ENCODE measurements around the gene TYROBP.
"Not testable (repeated sequence)": the region's sequence is repeated elsewhere in the genome, so short reads cannot be mapped to it uniquely, and the experiment has no call there.

The TYROBP gene

DNA sequence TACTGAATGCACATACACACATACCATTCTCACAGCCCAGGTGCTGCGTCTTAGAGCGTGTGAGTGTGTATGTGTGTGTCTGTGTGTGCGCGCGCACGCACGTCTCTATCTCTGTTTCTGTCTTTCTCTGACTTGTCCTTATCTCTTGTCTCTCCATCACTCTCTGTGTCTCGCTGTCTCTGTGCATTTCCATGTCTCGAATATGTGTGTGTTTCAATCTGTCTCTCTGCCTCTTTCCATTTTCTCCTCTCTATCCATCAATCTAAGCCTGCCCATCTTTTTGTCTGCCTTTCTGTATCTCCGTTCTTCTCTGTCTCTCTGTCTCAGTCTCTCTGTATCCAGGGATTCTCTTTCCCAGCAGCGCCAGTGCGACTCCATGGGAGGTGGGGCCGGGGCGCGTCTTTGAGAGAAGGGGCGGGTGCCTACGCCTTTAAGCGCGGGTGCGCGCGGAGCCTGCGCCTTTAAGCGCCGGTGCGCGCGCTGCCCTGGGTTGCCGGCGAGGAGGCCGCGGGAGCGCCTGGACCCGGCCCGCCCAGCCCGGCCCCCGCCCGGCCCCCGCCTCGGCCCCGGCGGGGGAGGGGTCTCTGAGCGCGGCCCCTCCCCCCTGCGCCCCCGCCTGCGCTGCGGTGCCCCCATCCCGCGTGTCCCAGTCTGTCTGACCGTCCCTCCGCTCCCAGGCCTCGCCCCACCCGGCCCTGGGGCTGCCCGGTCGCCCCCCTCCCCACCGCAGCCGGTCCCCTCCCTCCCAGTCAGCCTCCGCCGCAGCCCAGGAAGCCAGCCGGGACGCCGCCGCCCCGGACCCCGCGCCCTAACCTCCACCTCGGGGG is 28.0 kb upstream of the TYROBP start, which contains the start of gene LRFN3:
Gene LRFN3, plus strand, starts transcription at position 464 of the 827 bp plus-strand sequence. CDS start 3,052 bp downstream, outside the sequence.
- peak; percentile 63 for DNase-seq
- in situ Hi-C loops (cut with HindIII; ENCODE audit: low pct_ligation_motif_present, low pct_unique_long_range_greater_than_20kb, low sequenced_read_pairs), result no loop called here

DNA sequence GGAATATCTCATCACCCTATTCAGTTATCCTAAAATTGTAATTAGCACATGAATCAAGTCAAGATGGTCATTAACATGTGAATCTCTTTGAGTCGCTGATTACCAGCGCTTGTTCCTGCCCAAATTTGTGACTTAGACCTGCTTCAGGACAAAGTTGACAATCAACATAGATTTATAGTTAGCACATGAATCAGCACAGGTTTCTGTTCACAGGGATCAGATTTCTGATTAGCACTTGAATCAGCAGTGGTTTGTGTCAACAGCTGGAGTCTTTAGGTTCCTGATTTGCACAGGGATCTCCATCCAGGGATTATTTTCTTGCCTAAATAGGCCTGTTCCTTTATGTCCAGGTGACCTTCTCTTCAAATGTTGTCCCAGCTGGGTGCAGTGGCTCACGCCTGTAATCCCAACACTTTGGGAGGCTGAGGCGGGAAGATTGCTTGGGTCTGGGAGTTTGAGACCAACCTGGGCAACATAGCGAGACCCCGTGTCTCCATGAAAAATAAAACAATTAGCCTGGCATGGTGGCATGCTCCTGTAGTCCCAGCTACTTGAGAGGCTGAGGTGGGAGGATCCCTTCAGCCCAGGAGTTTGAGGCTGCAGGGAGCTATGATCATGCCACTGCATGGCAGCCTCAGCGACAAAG is 24.3 kb upstream of the TYROBP start:
- DNase-seq, result no peak
- in situ Hi-C loops (cut with HindIII; ENCODE audit: low pct_ligation_motif_present, low pct_unique_long_range_greater_than_20kb, low sequenced_read_pairs), result no loop called here

DNA sequence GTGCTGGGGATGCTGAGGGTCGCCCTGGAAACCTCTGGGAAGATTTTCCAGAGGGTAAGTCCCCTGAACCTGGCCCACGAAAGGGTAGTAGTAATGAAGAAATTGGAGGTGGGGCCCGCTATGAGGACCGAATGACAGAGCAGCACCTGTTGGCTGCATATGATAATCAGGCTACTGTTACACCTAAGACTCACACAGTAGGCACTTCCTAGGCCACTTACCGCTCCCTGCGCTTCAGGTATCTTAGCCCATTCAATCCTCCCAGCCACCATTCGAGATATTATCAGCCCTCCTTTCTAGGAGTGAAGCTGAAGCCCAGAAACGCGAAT is 23.7 kb upstream of the TYROBP start:
- no peak for DNase-seq
- in situ Hi-C loops (cut with HindIII; ENCODE audit: low pct_ligation_motif_present, low pct_unique_long_range_greater_than_20kb, low sequenced_read_pairs), result no loop called here

DNA sequence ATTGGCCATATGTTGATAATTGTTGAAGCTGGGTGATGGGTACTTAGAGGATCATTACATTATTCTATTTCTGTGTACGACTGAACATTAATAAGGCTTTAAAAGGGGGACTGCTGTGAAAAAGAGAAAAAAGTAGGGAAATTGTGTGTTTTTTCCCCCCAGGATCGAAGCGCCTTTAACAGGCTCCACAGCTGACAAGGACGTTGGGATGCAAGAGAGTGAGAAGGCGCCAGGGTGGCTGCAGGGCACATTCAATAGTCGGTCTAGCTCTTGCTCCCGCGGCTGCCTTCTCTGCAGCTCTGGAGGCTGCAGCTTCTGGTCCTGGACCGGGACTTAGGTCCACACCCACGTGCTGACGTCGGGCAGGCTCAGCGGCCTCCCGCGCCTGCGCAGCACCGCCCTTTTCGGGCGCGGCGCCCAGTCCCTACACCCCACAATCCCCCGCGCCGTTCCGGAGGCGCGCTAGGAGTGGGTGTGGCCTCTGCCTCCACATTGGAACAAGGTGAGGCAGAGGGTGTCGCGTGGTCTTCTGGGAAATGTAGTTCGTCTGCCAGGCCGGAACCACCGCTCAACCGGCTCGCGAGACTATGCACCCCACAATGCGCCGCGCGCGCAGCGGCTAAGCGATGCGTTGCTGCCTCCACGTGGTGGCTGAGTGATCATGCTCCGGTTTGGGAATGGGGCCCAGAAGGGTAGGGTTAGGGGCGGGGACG is 23.2 kb upstream of the TYROBP start:
- peak; percentile 98 for DNase-seq
- in situ Hi-C loops (cut with HindIII; ENCODE audit: low pct_ligation_motif_present, low pct_unique_long_range_greater_than_20kb, low sequenced_read_pairs), result no loop called here

DNA sequence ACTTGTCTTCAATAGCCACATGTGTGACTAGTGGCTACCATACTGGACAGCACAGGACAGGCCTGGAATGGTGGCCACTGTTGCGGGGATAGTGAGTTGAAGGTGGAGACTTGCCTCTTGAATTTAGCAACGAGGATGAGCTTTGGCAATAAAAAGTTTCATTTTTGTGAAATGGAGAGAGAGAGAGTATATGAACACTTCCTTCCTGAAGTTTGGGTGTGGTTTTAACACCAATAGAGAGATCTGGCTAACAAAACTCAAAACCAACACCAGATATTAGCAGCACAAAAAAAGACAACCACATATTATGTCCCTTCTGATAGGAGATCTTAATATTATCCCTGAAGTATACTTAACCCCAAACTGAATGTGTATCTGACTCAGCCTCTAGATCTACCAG is 21.8 kb upstream of the TYROBP start:
- in situ Hi-C loops (cut with HindIII; ENCODE audit: low pct_ligation_motif_present, low pct_unique_long_range_greater_than_20kb, low sequenced_read_pairs), result no loop called here
- DNase-seq, result no peak

DNA sequence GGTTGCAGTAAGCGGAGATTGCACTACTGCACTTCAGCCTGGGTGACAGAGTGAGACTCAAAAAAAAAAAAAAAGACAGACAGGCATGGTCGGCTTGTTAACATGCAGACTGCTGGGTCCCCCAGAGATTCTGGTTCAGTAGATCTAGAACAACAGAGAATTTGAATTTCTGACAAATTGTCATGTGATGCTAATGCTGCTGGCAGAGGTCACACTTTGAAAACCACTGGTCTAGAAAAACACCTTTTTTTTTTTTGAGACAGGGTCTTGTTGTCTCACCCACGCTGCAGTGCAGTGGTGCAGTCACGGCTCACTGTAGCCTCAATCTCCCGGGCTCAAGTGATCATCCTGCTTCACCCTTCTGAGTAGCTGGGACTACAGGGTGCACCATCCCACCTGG is 20.4 kb upstream of the TYROBP start:
- in situ Hi-C loops (cut with HindIII; ENCODE audit: low pct_ligation_motif_present, low pct_unique_long_range_greater_than_20kb, low sequenced_read_pairs), result no loop called here
- no peak for DNase-seq

DNA sequence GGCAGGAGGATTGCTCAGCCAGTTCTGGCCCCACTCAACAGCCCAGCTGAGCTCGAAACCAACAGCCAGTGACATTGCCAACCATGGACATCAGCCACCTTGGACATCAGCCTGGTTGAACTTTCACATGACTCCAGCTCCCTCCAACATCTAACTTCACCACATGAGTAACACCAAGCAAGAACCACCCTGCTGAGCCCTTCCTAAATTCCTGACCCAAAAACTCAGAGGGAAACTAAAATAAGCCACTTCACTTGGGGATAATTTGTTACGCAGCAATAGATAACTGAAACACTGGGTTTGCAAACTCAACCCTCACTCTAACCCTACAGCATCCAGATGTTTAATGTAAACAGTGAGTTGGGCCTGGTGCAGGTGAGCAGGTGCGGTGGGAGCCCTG is 17.4 kb upstream of the TYROBP start:
- in situ Hi-C loops (cut with HindIII; ENCODE audit: low pct_ligation_motif_present, low pct_unique_long_range_greater_than_20kb, low sequenced_read_pairs), result no loop called here
- DNase-seq, result no peak

DNA sequence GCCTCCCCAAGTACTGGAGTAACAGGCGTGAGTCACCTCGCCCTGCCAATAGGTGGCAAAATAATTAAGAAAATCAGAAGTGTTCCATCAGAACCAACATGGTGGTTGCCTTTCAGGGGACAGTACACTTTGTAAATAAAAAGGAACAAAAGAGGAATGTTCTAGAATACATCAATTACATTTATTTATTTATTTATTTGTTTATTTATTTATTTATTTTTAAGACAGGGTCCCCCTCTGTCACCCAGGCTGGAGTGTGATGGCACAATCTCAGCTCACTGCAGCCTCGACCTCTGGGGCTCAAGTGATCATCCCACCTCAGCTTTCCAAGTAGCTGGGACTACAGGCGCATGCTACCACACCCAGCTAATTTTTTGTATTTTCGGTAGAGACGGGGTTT is 12.9 kb upstream of the TYROBP start:
- DNase-seq, result no peak
- in situ Hi-C loops (cut with HindIII; ENCODE audit: low pct_ligation_motif_present, low pct_unique_long_range_greater_than_20kb, low sequenced_read_pairs), result no loop called here

DNA sequence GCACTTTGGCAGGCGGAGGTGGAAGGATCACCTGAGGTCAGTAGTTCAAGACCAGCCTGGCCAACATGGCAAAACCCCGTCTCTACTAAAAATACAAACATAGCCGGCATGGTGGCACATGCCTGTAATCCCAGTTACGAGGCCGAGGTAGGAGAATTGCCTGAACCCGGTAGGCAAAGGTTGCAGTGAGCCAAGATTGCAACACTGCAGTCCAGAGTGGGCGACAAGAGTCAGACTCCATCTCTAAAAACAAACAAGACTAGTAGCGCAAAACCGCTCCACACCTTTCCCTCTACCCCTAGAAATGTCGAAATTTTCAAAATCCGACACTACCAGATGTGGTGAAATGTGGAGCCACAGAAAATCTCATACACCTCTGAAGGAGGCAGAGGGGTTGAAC is 11.2 kb upstream of the TYROBP start:
- in situ Hi-C loops (cut with HindIII; ENCODE audit: low pct_ligation_motif_present, low pct_unique_long_range_greater_than_20kb, low sequenced_read_pairs), result no loop called here
- DNase-seq, result no peak

DNA sequence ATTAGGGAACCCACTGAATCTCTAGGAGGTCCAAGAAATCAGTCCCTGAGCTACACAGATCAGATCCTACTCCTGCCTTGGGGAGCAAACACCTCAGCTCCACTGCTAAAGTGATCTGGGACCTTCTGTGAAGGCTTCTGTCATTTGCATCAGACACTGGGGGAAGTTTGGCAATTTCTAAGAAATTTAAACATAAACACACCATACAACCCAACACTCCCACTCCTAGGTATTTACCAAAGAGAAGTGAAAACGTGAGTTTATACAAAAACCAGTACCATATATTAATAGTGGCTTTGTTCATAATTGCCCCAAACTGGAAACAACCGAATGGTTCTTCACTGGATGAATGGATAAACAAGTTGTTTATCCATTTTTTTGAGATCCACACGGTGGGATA is 7.3 kb upstream of the TYROBP start:
- in situ Hi-C loops (cut with HindIII; ENCODE audit: low pct_ligation_motif_present, low pct_unique_long_range_greater_than_20kb, low sequenced_read_pairs), result no loop called here
- no peak for DNase-seq

DNA sequence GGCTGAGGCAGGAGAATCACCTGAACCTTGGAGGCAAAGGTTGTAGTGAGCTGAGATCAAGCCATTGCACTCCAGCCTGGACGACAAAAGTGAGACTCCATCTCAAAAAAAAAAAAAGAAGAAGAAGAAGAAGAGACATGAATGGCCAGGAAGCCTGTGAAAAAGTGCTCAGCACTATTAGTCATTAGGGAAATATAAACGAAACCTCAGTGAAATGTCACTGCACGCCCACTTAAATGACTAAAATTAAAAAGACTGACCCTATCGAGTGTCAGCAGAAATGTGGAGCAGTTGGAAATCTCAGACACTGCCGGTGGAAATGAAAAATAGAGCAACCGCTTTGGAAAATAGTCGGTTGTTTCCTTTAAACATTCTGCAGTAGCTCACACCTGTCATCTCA is 5.5 kb upstream of the TYROBP start:
- DNase-seq, result no peak
- in situ Hi-C loops (cut with HindIII; ENCODE audit: low pct_ligation_motif_present, low pct_unique_long_range_greater_than_20kb, low sequenced_read_pairs), result no loop called here

DNA sequence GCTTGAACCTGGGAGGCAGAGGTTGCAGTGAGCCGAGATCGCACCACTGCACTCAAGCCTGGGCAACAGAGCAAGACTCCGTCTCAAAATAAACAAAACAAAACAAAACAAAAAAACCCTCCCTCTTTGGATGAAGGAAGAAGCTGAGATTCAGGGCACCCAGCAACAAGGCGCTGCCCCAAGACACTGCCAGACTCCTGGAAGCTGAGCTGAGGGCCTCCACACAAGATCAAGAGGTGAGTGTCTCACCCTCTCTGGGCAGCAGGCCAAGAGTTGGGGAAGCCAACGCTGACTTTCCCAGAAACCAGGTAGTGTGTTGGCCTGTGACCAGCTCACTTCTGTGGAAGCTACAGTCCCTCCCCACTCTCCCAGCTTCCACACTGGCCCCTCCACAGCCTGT is 3.7 kb upstream of the TYROBP start:
- peak; percentile 21 for DNase-seq
- in situ Hi-C loops (cut with HindIII; ENCODE audit: low pct_ligation_motif_present, low pct_unique_long_range_greater_than_20kb, low sequenced_read_pairs), result no loop called here

DNA sequence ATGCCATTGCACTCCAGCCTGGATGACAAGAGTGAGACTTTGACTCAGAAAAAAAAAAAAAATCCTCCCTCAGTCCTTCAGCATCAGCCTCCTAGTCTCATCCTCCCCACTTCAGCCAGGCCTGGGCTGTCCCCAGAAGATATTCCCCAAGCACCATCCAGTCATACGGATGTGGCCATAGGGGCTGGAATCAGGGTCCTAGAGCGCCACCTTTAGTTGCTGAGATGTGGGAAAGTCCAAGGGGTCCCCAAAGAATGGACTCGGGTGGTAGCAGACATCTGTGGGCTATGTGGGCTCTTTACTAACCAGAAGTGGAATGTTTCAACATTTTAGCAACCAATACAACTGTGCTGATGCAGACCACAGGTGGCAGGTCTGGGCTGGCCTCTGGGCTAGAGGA is 3.1 kb upstream of the TYROBP start:
- in situ Hi-C loops (cut with HindIII; ENCODE audit: low pct_ligation_motif_present, low pct_unique_long_range_greater_than_20kb, low sequenced_read_pairs), result no loop called here
- DNase-seq, result no peak

DNA sequence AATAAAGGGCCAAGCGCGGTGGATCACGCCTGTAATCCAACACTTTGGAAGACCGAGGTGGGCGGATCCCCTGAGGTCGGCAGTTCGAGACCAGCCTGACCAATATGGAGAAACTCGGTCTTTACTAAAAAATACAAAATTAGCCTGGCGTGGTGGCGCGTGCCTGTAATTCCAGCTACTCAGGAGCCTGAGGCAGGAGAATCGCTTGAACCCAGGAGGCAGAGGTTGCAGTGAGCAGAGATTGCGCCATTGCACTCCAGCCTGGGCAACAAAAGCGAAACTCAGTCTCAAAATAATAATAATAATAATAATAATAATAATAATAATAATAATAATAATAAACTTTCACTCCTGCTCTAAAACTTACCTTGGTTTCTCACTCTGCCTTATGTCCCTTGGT is 2.3 kb upstream of the TYROBP start:
- DNase-seq; in situ Hi-C loops (cut with HindIII; ENCODE audit: low pct_ligation_motif_present, low pct_unique_long_range_greater_than_20kb, low sequenced_read_pairs): not testable (repeated sequence)

DNA sequence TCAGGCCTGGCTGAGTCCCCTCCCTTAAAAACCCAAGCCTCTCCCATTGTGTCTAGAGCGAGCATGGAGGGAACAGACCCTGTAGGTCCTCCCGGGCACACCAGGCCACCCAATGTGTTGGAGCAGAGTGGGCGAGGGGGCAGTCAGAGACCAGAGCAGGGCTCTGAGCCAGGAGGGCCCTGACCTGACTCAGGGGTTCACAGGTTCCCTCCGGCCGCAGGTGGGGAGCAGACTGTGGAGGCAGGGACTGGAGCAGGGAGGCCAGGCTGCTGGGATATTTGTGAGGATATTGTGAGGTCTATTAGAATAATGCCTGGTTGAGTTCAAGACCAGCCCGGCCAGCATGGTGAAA is 1.6 kb upstream of the TYROBP start:
- in situ Hi-C loops (cut with HindIII; ENCODE audit: low pct_ligation_motif_present, low pct_unique_long_range_greater_than_20kb, low sequenced_read_pairs), result no loop called here

DNA sequence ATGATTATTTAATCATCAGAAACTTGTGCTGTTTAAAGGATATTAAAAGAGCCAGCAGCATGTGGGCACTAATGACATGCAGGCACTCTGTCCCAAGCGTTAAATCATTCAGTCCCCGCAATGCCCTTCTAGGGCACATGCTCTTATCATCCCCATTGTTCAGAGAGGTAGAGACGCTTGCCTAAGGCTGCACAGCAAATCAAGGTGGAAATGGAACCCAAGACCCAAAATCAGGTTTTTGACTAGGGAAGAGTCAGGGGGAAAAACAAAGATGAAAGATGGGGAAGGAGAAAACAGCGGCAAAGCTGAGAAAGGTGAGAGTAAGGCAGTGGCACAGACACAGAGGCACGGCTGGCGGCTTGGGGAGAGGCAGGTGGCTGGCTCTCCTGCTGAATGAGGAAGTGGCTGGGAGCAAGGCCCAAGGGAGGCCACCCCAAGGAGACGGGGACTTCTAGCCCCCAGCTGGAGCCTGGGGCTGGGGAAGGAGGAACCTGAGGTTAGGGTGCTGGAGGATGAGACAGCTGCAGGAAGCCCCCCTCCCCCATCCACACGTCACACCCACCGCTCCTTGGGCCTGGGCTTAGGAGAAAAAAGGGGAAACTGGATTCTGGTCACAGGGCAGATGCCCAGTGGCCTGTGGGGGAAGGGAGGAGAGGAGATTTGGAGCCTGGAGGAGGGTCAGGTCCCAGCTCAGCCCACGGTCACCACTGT is 1.0 kb upstream of the TYROBP start:
- in situ Hi-C loops (cut with HindIII; ENCODE audit: low pct_ligation_motif_present, low pct_unique_long_range_greater_than_20kb, low sequenced_read_pairs), result no loop called here

More for the DNA sequence above, 1.6 kb upstream of the TYROBP start:
- DNase-seq, result no peak

DNA sequence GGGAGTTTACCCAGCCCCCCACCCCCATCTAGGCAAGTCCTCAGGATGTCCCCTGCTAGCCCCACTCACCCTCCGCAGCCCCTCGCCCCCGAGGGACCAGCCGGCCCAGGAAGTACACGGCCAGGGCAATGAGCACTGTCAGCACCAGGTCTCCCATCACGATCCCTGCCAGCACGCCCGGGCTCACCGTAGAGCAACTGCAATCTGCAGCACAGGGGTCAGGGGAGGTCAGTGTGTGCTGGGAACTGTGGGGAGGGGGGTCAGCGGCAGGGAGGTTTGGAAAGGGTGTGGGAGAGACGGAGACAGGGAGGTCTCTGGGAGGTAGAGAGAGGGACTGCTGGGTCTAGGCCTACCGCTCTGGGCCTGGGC is 734 bp downstream of the TYROBP start:
- in situ Hi-C loops (cut with HindIII; ENCODE audit: low pct_ligation_motif_present, low pct_unique_long_range_greater_than_20kb, low sequenced_read_pairs), result no loop called here

More for the DNA sequence above, 1.0 kb upstream of the TYROBP start:
- DNase-seq, result no peak

DNA sequence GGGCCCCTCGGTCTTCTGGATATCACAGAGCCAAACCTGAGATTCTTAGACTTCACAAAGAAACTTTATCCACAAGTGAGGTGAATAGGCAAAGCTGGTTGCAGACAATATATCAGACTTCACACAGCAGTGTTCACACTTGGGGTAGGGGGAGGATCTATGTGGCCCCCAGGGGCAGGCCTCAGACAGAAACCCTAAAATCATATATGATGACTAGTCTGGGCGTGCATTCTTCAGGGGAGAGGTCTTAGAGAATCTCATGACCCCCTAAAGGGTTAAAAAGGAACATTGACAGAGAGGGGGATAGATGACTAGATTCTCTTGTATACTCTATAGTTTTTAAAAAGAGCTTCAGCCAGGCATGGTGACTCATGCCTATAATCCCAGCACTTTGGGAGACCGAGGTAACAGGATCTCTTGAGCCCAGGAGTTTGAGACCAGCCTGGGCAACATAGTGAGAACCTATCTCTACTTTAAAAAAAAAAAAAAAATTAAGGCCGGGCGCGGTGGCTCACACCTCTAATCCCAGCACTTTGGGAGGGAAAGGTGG is 2.8 kb downstream of the TYROBP start:
- DNase-seq, result no peak
- in situ Hi-C loops (cut with HindIII; ENCODE audit: low pct_ligation_motif_present, low pct_unique_long_range_greater_than_20kb, low sequenced_read_pairs), result no loop called here

More for the DNA sequence above, 734 bp downstream of the TYROBP start:
- DNase-seq, result no peak
